GM08714 (cell line): ENCODE results near the gene CADM2.
"Not testable (repeated sequence)": the region's sequence is repeated elsewhere in the genome, so short reads cannot be mapped to it uniquely, and the experiment has no call there.

Experiments used
- H3K4me3 ChIP-seq: fragments of 200-500 bp; sonication (Bioruptor generic); 2 replicates; pipeline ENCODE4 v1.5.1; 2014; ENCODE audit warnings: mild to moderate bottlenecking, low read length, inconsistent platforms
- ZNF274 ChIP-seq: IDR thresholded peaks from 2 replicates; pipeline ENCODE4 v1.6.1; 2012; ENCODE audit warnings: mild to moderate bottlenecking, low read depth, low read length

Gene CADM2

GRCh38 chr3:85075663-85076062, 116.9 kb downstream of the CADM2 start:
- H3K4me3 ChIP-seq, result no peak overlapping the region
- no peak for TF ChIP-seq ZNF274

DNA sequence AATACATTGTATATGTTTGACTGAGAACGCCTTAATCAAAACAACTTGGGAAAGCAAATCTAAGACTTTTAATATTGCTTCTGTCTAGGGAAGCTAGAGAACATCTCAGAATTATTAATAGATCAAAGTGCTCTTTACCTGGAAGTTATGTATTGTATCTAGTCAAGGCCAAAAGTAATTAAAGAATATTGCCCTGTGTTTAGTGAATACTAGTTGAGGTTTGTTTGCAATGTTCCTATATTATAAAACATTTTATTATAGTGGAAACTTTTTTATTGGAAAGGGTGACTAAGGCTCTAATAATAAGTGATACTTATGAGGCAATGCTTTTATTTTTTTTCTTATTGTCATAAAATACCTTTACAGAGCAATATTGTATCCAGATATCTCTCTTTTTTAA, 118.2 kb downstream of the CADM2 start:
- no peak overlapping the region for H3K4me3 ChIP-seq
- TF ChIP-seq ZNF274, result no peak

DNA sequence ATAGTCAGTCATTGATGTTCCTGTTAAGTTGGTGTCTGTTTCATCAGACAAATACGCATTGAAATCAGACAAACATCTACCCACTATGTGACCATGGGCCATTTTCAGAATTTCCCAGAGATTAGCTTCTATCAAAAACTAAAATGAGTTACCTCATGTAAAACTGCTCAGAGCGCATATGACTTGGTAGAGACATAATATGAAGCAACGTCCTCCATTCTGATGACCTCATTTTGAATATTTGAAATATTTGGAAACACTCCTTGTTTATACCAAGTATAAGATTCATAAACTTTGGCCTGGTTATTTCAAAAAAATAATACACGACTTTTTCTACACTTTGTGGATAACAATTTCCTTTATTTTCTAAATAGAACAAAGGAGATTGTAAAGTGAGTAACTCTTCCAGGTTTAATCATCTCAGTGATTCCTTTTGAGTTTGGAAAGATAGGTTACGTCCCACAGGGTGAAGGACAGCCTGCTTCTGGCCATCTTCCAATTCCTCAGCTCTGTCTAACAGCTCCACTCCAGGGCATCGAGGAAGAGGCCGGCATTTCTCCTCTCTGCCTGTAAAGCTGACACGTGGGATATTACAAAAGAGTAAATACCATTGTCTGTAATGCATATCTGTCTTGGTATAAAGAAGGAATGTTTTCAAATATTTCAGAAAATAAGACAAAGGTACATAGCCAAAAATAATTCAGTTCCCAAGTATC, 122.6 kb downstream of the CADM2 start:
- H3K4me3 ChIP-seq, result no peak overlapping the region
- no peak for TF ChIP-seq ZNF274

GRCh38 chr3:85090495-85090894, 131.7 kb downstream of the CADM2 start:
- no peak overlapping the region for H3K4me3 ChIP-seq
- no peak for TF ChIP-seq ZNF274

- no peak for TF ChIP-seq ZNF274
- no peak overlapping the region for H3K4me3 ChIP-seq
These were observed 141.5 kb downstream of the CADM2 start for GRCh38 chr3:85100316-85100715.

DNA sequence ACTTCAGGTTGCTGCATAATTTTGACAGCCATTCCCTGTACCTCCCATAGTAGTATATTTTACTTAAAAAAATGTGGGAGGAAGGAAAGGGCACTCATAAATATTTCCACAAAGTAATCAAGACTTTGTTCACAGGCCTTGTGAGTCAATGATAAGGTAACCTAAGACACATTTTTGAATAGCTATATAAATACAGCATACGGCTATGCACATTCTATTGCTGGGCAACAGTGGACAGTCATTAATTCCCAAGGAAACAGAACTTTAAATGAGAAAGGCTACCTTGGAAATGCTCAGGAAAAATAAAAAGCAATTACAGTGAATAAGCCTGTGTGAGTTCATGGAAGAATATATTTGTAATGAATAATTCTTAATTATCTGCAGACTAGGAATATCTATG, 144.0 kb downstream of the CADM2 start:
- TF ChIP-seq ZNF274, result no peak
- no peak overlapping the region for H3K4me3 ChIP-seq

GRCh38 chr3:85110393-85110792, 151.6 kb downstream of the CADM2 start:
- no peak overlapping the region for H3K4me3 ChIP-seq

DNA sequence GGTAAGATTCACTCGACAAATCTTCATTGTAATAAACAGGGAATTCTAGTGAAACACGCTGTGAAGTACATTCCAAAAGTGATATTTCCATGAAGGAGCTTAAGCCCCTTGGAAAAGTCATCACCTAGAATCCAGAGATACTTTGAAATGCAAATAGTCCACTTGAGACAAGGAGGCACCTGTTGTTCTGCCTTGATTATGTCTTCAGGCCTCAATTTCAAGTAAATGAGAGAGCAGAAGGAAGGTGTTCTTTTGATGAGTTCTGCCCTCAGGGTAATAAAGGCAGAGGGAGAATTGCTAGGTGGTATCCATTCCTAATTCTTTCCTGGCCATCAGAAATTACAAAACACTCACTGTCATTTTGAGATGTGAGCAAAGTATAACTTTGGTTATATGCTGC, 162.1 kb downstream of the CADM2 start:
- H3K4me3 ChIP-seq, result no peak overlapping the region
- no peak for TF ChIP-seq ZNF274

More at GRCh38 chr3:85110393-85110792, 151.6 kb downstream of the CADM2 start:
- TF ChIP-seq ZNF274, result no peak

DNA sequence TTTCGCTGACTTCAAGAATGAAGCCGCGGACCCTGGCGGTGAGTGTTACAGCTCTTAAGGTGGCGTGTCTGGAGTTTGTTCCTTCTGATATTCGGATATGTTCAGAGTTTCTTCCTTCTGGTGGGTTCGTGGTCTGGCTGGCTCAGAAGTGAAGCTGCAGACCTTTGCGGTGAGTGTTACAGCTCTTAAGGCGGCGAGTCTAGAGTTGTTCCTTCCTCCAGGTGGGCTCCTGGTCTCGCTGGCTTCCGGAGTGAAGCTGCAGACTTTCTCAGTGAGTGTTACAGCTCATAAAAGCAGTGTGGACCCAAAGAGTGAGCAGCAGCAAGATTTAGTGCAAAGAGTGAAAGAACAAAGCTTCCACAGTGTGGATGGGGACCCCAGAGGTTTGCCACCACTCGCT, 174.1 kb downstream of the CADM2 start:
- not testable (repeated sequence) for H3K4me3 ChIP-seq

- not testable (repeated sequence) for H3K4me3 ChIP-seq
These were observed 175.1 kb downstream of the CADM2 start for GRCh38 chr3:85133691-85134420.

DNA sequence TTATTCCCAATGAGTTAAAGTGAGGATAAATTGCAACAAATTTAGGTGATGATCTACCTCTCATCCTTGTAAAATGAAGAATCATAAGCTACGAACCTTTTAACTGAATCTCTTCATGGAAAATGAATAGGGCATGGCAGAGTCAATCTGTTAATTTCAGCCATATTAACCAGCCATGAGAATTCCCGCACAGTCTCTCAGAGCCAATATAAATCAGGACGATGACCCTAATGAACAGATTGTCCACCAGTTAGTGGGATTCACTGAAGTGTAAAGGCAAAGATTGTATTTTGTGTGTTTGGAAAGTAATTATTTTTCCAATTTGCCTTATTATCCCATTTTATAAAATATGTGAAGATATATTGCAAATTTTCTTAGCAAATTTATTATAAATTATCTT, 183.8 kb downstream of the CADM2 start:
- TF ChIP-seq ZNF274, result no peak
- H3K4me3 ChIP-seq, result no peak overlapping the region

DNA sequence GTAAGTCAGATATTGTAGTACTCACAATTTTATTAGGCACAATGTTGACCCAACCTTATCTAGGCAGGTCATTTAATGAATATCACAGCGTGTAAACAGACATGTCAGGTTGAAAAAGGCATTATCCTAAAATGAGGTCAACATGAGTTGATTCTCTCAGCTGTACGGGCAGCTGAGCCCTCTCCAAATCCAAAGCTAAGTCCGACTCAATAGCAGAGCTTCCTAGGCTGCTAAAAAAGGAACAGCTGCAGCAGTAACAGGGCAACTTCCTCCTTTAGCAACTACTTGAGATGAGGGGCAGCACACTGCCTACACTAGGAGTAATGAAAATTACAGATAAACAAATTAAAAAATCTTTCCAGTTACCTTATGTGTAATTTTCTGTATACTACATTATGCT, 189.2 kb downstream of the CADM2 start:
- H3K4me3 ChIP-seq, result no peak overlapping the region
- no peak for TF ChIP-seq ZNF274

DNA sequence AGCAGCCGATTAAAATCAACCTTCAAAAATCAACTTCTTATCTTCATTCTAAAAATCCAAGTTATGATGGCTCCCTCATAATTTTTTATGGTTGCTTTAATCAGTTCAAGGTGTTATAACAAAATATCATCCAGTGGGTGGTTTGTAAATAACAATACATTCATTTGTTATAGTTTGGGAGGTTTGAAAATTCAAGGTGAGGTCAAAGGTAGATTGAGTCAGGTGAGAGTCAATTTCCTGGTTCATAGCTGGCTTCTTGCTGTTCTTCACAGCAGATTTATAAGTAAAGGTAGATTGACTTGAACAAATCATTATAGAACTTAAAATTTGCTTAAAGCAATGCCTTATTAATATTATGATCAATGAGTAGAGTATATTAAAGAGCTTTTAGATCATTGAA, 192.8 kb downstream of the CADM2 start:
- TF ChIP-seq ZNF274, result no peak
- no peak overlapping the region for H3K4me3 ChIP-seq

GRCh38 chr3:85153279-85153678, 194.5 kb downstream of the CADM2 start:
- H3K4me3 ChIP-seq, result not testable (repeated sequence)

- TF ChIP-seq ZNF274, result no peak
- H3K4me3 ChIP-seq, result no peak overlapping the region
These were observed 200.6 kb downstream of the CADM2 start for GRCh38 chr3:85159376-85159775.

DNA sequence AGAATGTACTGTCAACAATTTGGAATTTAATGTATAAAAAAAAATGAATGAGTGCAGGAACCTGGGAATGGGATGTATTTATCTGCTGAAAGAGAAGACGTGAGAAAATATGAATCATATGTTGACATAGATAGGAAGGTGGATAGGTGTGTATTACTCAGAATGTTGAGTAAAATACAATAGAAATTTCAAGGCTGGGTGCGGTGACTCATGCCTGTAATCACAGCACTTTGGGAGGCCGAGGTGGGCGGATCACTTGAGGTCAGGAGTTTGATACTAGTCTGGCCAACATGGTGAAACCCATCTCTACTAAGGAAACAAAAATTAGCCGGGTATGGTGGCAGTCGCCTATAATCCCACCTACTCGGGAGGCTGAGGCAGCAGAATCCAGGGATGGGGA, 202.8 kb downstream of the CADM2 start:
- no peak for TF ChIP-seq ZNF274
- no peak overlapping the region for H3K4me3 ChIP-seq

- TF ChIP-seq ZNF274, result no peak
- H3K4me3 ChIP-seq, result no peak overlapping the region
These were observed 204.1 kb downstream of the CADM2 start for GRCh38 chr3:85162905-85163304.
